Tibial artery (tissue), 4 donors: Measurements from ENCODE around the gene URI1.

Experiments used
- DNase-seq, 2 donors: peaks; one replicate each; pipeline ENCODE4 v3.0.0-alpha.2; 2019
- H3K27ac ChIP-seq, 2 donors: fragments of 200-600 bp; sonication (generic) in 1 of 2; 1 replicate in 1 of 2; 2 replicates in 1 of 2; pipeline ENCODE4 v1.5.1; 2018 to 2019; ENCODE audit warnings: mild to moderate bottlenecking in 1 of 2
- H3K27me3 ChIP-seq, 2 donors: fragments of 200-600 bp; sonication (generic) in 1 of 2; one replicate each; pipeline versions ENCODE4 v1.5.1 to v1.6.0; 2016 to 2019
- H3K36me3 ChIP-seq, 3 donors: fragments of 200-600 bp; sonication (generic) in 2 of 3; one replicate each; pipeline ENCODE4 v1.5.1; 2016 to 2019; ENCODE audit warnings: mild to moderate bottlenecking in 2 of 3
- H3K4me1 ChIP-seq, 4 donors: fragments of 200-600 bp; sonication (generic) in 2 of 4; 1 replicate in 3 of 4; 2 replicates in 1 of 4; pipeline ENCODE4 v1.5.1; 2016 to 2019
- H3K4me3 ChIP-seq, 2 donors: fragments of 200-600 bp; sonication (generic) in 1 of 2; 1 replicate in 1 of 2; 2 replicates in 1 of 2; pipeline ENCODE4 v1.5.1; 2018 to 2019; ENCODE audit warnings: mild to moderate bottlenecking in 2 of 2
- H3K9me3 ChIP-seq, 3 donors: fragments of 200-600 bp; sonication (generic) in 1 of 3; one replicate each; pipeline ENCODE4 v1.5.1; 2016 to 2019
- CTCF ChIP-seq, 2 experiments: fragments of 200-600 bp in 1 of 2; fragments of 450-650 bp in 1 of 2; IDR thresholded peaks; one replicate each; pipeline ENCODE4 v1.5.1; 2017 to 2019; ENCODE audit warnings: antibody characterized with exemption in 2 of 2, mild to moderate bottlenecking in 1 of 2, moderate library complexity in 1 of 2
- intact Hi-C: fragments of 100-400 bp; cut with DNase I; formaldehyde crosslinking; loops from one replicate; pipeline ENCODE4 v1.15.0; 2023; ENCODE audit warnings: low total_unique reads

Gene URI1

DNA sequence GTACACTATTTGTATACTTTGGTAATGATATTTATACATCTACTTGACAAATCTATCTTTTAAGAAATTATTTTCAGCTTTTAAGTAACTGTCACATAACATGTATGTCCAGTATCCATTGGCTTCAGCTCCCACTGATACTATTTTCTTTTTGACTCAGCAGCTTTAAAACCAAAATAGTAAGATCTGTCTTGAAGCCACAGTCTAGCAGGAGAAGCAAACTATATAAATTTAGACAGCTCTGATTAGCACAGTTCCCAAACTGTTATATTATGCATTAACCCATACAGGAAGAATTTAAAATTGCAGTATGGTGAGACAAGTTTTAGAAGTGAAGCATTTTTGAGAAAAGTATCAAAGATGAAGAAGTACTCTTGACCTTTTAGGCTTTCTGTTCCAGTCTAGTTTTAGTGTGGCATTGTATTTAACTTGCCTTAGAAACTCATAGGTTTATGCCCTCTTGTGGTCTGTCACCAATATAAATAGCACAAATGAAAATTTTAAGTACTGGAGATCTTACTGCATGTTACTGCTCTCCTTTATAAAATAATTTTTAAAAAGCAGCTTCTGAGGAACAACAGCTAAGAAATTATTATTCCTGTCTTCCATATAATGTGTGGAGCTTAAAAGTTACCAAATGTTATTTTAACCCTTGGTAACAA lies 24.7 kb downstream of the URI1 start:
- intact Hi-C loops: no loop called here
- Histone ChIP-seq H3K4me1 (peaks cover 0 to 75% (median 31%) of the 10 kb centered on the region in 4 donors), H3K27me3 (no peaks in the 10 kb centered on the region), H3K36me3 (no peaks in the 10 kb centered on the region), H3K4me3 (no peak overlapping the region), H3K9me3 (no peaks in the 10 kb centered on the region), H3K27ac (no peak overlapping the region)
- no peak for TF ChIP-seq CTCF (IDR thresholded peaks at IDR 0.05)
- DNase-seq: no peak

DNA sequence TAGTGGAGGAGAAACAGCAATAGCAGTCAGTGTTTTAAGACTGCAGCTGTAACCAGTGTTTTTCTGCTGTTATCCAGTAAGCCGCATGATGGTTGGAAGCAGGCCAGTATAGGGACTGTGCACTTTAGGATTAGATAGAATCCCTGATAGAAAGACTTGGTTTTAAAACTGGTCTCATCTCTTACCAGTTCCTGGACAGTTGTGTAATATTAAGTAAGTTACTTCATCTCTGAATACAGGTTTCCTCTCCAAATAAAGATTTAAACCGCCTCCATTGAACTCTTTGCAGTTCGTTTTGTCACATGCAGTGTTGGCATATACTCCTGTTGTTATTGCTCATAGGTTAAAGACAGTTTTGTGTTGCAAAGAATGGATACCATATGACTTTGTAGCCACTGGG lies 25.6 kb downstream of the URI1 start:
- Histone ChIP-seq H3K9me3 (no peaks in the 10 kb centered on the region), H3K36me3 (no peaks in the 10 kb centered on the region), H3K4me3 (no peak overlapping the region), H3K27me3 (no peaks in the 10 kb centered on the region), H3K27ac (no peak overlapping the region), H3K4me1 (peaks cover 0 to 82% (median 31%) of the 10 kb centered on the region in 4 donors)
- intact Hi-C loops: no loop called here
- DNase-seq: no peak
- TF ChIP-seq CTCF (IDR thresholded peaks at IDR 0.05): no peak

- H3K36me3 ChIP-seq: no peaks in the 10 kb centered on the region
- no peaks in the 10 kb centered on the region for H3K9me3 ChIP-seq
- no peaks in the 10 kb centered on the region for H3K27me3 ChIP-seq
- TF ChIP-seq CTCF (IDR thresholded peaks at IDR 0.05): no peak
- intact Hi-C loops: no loop called here
- DNase-seq: no peak
- no peak overlapping the region for H3K27ac ChIP-seq
- peaks cover 0 to 71% (median 24%) of the 10 kb centered on the region in 4 donors for H3K4me1 ChIP-seq
- H3K4me3 ChIP-seq: no peak overlapping the region
These were observed 27.9 kb downstream of the URI1 start for GRCh38 chr19:29969891-29970290.

- TF ChIP-seq CTCF (IDR thresholded peaks at IDR 0.05): no peak
- H3K36me3 ChIP-seq: no peaks in the 10 kb centered on the region
- intact Hi-C loops: no loop called here
- H3K27ac ChIP-seq: no peak overlapping the region
- no peaks in the 10 kb centered on the region for H3K27me3 ChIP-seq
- H3K9me3 ChIP-seq: no peaks in the 10 kb centered on the region
- no peak for DNase-seq
- H3K4me3 ChIP-seq: no peak overlapping the region
- peaks cover 0 to 59% (median 19%) of the 10 kb centered on the region in 4 donors for H3K4me1 ChIP-seq
These were observed 29.0 kb downstream of the URI1 start for GRCh38 chr19:29971002-29971401.

GRCh38 chr19:29971648-29972047 lies 29.6 kb downstream of the URI1 start:
- no peak overlapping the region for H3K27ac ChIP-seq
- no peaks in the 10 kb centered on the region for H3K27me3 ChIP-seq
- no peak for TF ChIP-seq CTCF (IDR thresholded peaks at IDR 0.05)
- H3K4me3 ChIP-seq: no peak overlapping the region
- H3K36me3 ChIP-seq: no peaks in the 10 kb centered on the region
- no peak for DNase-seq
- H3K4me1 ChIP-seq: peaks cover 0 to 53% (median 14%) of the 10 kb centered on the region in 4 donors
- H3K9me3 ChIP-seq: no peaks in the 10 kb centered on the region
- intact Hi-C loops: no loop called here

GRCh38 chr19:29974701-29975100 lies 32.7 kb downstream of the URI1 start:
- intact Hi-C loops: no loop called here
- Histone ChIP-seq H3K9me3 (no peaks in the 10 kb centered on the region), H3K4me3 (no peak overlapping the region), H3K27me3 (no peaks in the 10 kb centered on the region), H3K27ac (no peak overlapping the region), H3K36me3 (no peaks in the 10 kb centered on the region), H3K4me1 (peaks cover 0 to 35% (median 1%) of the 10 kb centered on the region in 4 donors)
- DNase-seq: no peak
- TF ChIP-seq CTCF (IDR thresholded peaks at IDR 0.05): no peak
